GM19099 (cell line): ENCODE data around the gene USHBP1.

ENCODE experiments used
- POLR2A ChIP-seq: IDR thresholded peaks from 3 replicates; pipeline ENCODE4 v1.6.1; 2011; ENCODE audit warnings: low read depth; ENCODE audit not compliant: insufficient read length; ENCODE audit errors: extremely low read depth

Gene USHBP1

GRCh38 chr19:17240062-17240752 lies 24.3 kb downstream of the USHBP1 start:
- no peak for TF ChIP-seq POLR2A

- no peak for TF ChIP-seq POLR2A
These were observed 26.5 kb downstream of the USHBP1 start for GRCh38 chr19:17237747-17238706.

GRCh38 chr19:17236811-17237543 lies 27.6 kb downstream of the USHBP1 start:
- TF ChIP-seq POLR2A = no peak

- no peak for TF ChIP-seq POLR2A
These were observed 28.4 kb downstream of the USHBP1 start for GRCh38 chr19:17235971-17236777.

- TF ChIP-seq POLR2A = peak; percentile 21
These were observed 29.1 kb downstream of the USHBP1 start for GRCh38 chr19:17235300-17235970.

- peak; percentile 10 for TF ChIP-seq POLR2A
These were observed 29.6 kb downstream of the USHBP1 start for GRCh38 chr19:17234911-17235299.

GRCh38 chr19:17232258-17232657 lies 32.3 kb downstream of the USHBP1 start:
- TF ChIP-seq POLR2A = no peak

GRCh38 chr19:17229890-17230289 lies 34.7 kb downstream of the USHBP1 start:
- TF ChIP-seq POLR2A = no peak

GRCh38 chr19:17227798-17228367 lies 36.7 kb downstream of the USHBP1 start:
- no peak for TF ChIP-seq POLR2A

GRCh38 chr19:17226002-17226933 lies 38.3 kb downstream of the USHBP1 start, which contains the start of gene OCEL1:
TSS of gene OCEL1 (plus strand) at chr19:17226226. CDS start at chr19:17226248, 22 bp downstream.
- peak; percentile 94 for TF ChIP-seq POLR2A

- no peak for TF ChIP-seq POLR2A
These were observed 39.5 kb downstream of the USHBP1 start for GRCh38 chr19:17225053-17225452.

GRCh38 chr19:17220207-17220758 lies 44.3 kb downstream of the USHBP1 start:
- no peak for TF ChIP-seq POLR2A

- TF ChIP-seq POLR2A = no peak
These were observed 45.3 kb downstream of the USHBP1 start for GRCh38 chr19:17219286-17219685.
